Ectodermal cell (in vitro differentiated cells): Measurements from ENCODE around the gene NISCH.
A peak's percentile ranks its signal among the peaks of the same experiment; 100 is the strongest.

Experiments
- H3K27ac ChIP-seq: 2 replicates; pipeline ENCODE4 v1.7.0; 2013; ENCODE audit warnings: mild to moderate bottlenecking, low read depth, low read length; ENCODE audit not compliant: insufficient read depth, poor library complexity, severe bottlenecking
- H3K27me3 ChIP-seq: 2 replicates; pipeline ENCODE4 v1.7.0; 2013; ENCODE audit warnings: mild to moderate bottlenecking, low read length; ENCODE audit not compliant: insufficient read depth, control insufficient read depth, poor library complexity, severe bottlenecking
- H3K36me3 ChIP-seq: one replicate; pipeline ENCODE4 v1.7.0; 2013; ENCODE audit warnings: low read length; ENCODE audit not compliant: control insufficient read depth, insufficient read depth
- H3K4me1 ChIP-seq: one replicate; pipeline ENCODE4 v1.7.0; 2013; ENCODE audit warnings: low read length; ENCODE audit not compliant: control insufficient read depth, insufficient read depth
- H3K4me3 ChIP-seq: 2 replicates; pipeline ENCODE4 v1.7.0; 2013; ENCODE audit warnings: low read depth, low read length, control low read depth; ENCODE audit not compliant: insufficient read depth
- H3K9me3 ChIP-seq: 2 replicates; pipeline ENCODE4 v1.7.0; 2013; ENCODE audit warnings: mild to moderate bottlenecking, low read length, moderate library complexity; ENCODE audit not compliant: control insufficient read depth
- WGBS, 2 experiments: methylation state at CpG; one replicate each; pipeline ENCODE4 v1.1.7; 2013; ENCODE audit warnings: missing lambda C conversion rate in 2 of 2; 5-methylcytosine and 5-hydroxymethylcytosine counted together

The NISCH gene

GRCh38 chr3:52428151-52429005 lies 27.0 kb upstream of the NISCH start:
- Histone ChIP-seq H3K4me3 (no peak overlapping the region), H3K27ac (no peak overlapping the region), H3K9me3 (no peaks in the 10 kb centered on the region), H3K4me1 (peaks cover 5% of the 10 kb centered on the region), H3K36me3 (no peaks in the 10 kb centered on the region), H3K27me3 (no peaks in the 10 kb centered on the region)
- 30 to 36% methylated on average over 7 of the region's 7 CpGs for WGBS, 2 experiments

GRCh38 chr3:52429031-52429430 lies 26.4 kb upstream of the NISCH start:
- Histone ChIP-seq H3K4me1 (peaks cover 11% of the 10 kb centered on the region), H3K27me3 (no peaks in the 10 kb centered on the region), H3K27ac (no peak overlapping the region), H3K9me3 (no peaks in the 10 kb centered on the region), H3K36me3 (no peaks in the 10 kb centered on the region), H3K4me3 (no peak overlapping the region)
- 55 to 64% methylated on average over 3 of the region's 3 CpGs for WGBS, 2 experiments

GRCh38 chr3:52429779-52430415 lies 25.5 kb upstream of the NISCH start:
- H3K4me3 ChIP-seq = no peak overlapping the region
- peaks cover 12% of the 10 kb centered on the region for H3K4me1 ChIP-seq
- H3K9me3 ChIP-seq = no peaks in the 10 kb centered on the region
- 86 to 90% methylated on average over 7 of the region's 7 CpGs for WGBS, 2 experiments
- H3K27me3 ChIP-seq = no peaks in the 10 kb centered on the region
- no peak overlapping the region for H3K27ac ChIP-seq
- no peaks in the 10 kb centered on the region for H3K36me3 ChIP-seq

GRCh38 chr3:52430416-52430810 lies 25.0 kb upstream of the NISCH start:
- Histone ChIP-seq H3K4me1 (peaks cover 12% of the 10 kb centered on the region), H3K4me3 (no peak overlapping the region), H3K27ac (no peak overlapping the region), H3K27me3 (no peaks in the 10 kb centered on the region), H3K36me3 (no peaks in the 10 kb centered on the region), H3K9me3 (no peaks in the 10 kb centered on the region)
- 90 to 92% methylated on average over 9 of the region's 9 CpGs for WGBS, 2 experiments

- no peak overlapping the region for H3K4me3 ChIP-seq
- WGBS, 2 experiments = 92 to 94% methylated on average over 10 of the region's 10 CpGs
- H3K9me3 ChIP-seq = no peaks in the 10 kb centered on the region
- no peak overlapping the region for H3K27ac ChIP-seq
- H3K27me3 ChIP-seq = no peaks in the 10 kb centered on the region
- H3K36me3 ChIP-seq = no peaks in the 10 kb centered on the region
- H3K4me1 ChIP-seq = peaks cover 12% of the 10 kb centered on the region
Measured at GRCh38 chr3:52431459-52432223, 23.8 kb upstream of the NISCH start.

- WGBS, 2 experiments = 90 to 93% methylated on average over 6 of the region's 6 CpGs
- no peak overlapping the region for H3K4me3 ChIP-seq
- no peak overlapping the region for H3K27ac ChIP-seq
- H3K27me3 ChIP-seq = no peaks in the 10 kb centered on the region
- H3K36me3 ChIP-seq = no peaks in the 10 kb centered on the region
- H3K9me3 ChIP-seq = no peaks in the 10 kb centered on the region
- H3K4me1 ChIP-seq = peaks cover 12% of the 10 kb centered on the region
Measured at GRCh38 chr3:52432225-52432624, 23.2 kb upstream of the NISCH start.

GRCh38 chr3:52432691-52433141 lies 22.7 kb upstream of the NISCH start:
- Histone ChIP-seq H3K27ac (no peak overlapping the region), H3K9me3 (no peaks in the 10 kb centered on the region), H3K27me3 (no peaks in the 10 kb centered on the region), H3K36me3 (no peaks in the 10 kb centered on the region), H3K4me1 (peaks cover 12% of the 10 kb centered on the region), H3K4me3 (no peak overlapping the region)
- 87 to 89% methylated on average over 4 of the region's 4 CpGs for WGBS, 2 experiments

GRCh38 chr3:52433328-52433995 lies 21.9 kb upstream of the NISCH start:
- H3K9me3 ChIP-seq = no peaks in the 10 kb centered on the region
- peaks cover 12% of the 10 kb centered on the region for H3K4me1 ChIP-seq
- no peak overlapping the region for H3K4me3 ChIP-seq
- 71 to 76% methylated on average over 9 to 10 of the region's 10 CpGs for WGBS, 2 experiments
- H3K27ac ChIP-seq = no peak overlapping the region
- no peaks in the 10 kb centered on the region for H3K27me3 ChIP-seq
- H3K36me3 ChIP-seq = no peaks in the 10 kb centered on the region

- Histone ChIP-seq H3K4me3 (no peak overlapping the region), H3K4me1 (peaks cover 12% of the 10 kb centered on the region), H3K9me3 (no peaks in the 10 kb centered on the region), H3K36me3 (no peaks in the 10 kb centered on the region), H3K27me3 (no peaks in the 10 kb centered on the region), H3K27ac (peak overlapping the region; percentile 36)
- WGBS, 2 experiments = 87 to 91% methylated on average over 6 of the region's 6 CpGs
Measured at GRCh38 chr3:52433996-52434479, 21.4 kb upstream of the NISCH start.
